Measurements from ENCODE around the gene ZSCAN31. TPM values are rescaled to one million over a fixed set of nuclear protein-coding genes. Genes with fewer than 3 reads are reported as not detected.

The ZSCAN31 gene
- total RNA-seq, 1 donor from 2014 or later: 11.3 TPM

GRCh38 chr6:28353981-28354676, 18.2 kb upstream of the ZSCAN31 start:
- Histone ChIP-seq H3K4me1 (peaks cover 50% of the 10 kb centered on the region), H3K9me3 (no peaks in the 10 kb centered on the region), H3K27ac (peak overlapping the region; percentile 89)

GRCh38 chr6:28353356-28353755, 17.4 kb upstream of the ZSCAN31 start:
- intact Hi-C loops (cut with DNase I): loop anchor here (10.0 kb wide), 1 partner anchor 229 kb away; the partner anchor contains the start of gene ZSCAN16
- peaks cover 50% of the 10 kb centered on the region for H3K4me1 ChIP-seq
- peak overlapping the region in 1 of 2 donors; percentile 29 for H3K4me3 ChIP-seq
- no peaks in the 10 kb centered on the region for H3K36me3 ChIP-seq
- no peaks in the 10 kb centered on the region for H3K27me3 ChIP-seq
- H3K27ac ChIP-seq: peak overlapping the region; percentile 89
- H3K9me3 ChIP-seq: no peaks in the 10 kb centered on the region
- DNase-seq (ENCODE audit: extremely low spot score in 2 of 2): no peak
- no peak for TF ChIP-seq CTCF (IDR thresholded peaks at IDR 0.05)
- TF ChIP-seq POLR2A (IDR thresholded peaks at IDR 0.05): no peak
- TF ChIP-seq POLR2AphosphoS5 (IDR thresholded peaks at IDR 0.05; ENCODE audit: insufficient read depth in 1 of 2, low read depth in 1 of 2): no peak

More at GRCh38 chr6:28353981-28354676, 18.2 kb upstream of the ZSCAN31 start:
- Histone ChIP-seq H3K4me3 (peak overlapping the region in 1 of 2 donors; percentile 29), H3K27me3 (no peaks in the 10 kb centered on the region), H3K36me3 (no peaks in the 10 kb centered on the region)
- intact Hi-C loops (cut with DNase I): loop anchor here (10.0 kb wide), 1 partner anchor 229 kb away; the partner anchor contains the start of gene ZSCAN16
- no peak for DNase-seq (ENCODE audit: extremely low spot score in 2 of 2)
- peak; percentile 40 to 75 for TF ChIP-seq POLR2AphosphoS5 (IDR thresholded peaks at IDR 0.05; ENCODE audit: insufficient read depth in 1 of 2, low read depth in 1 of 2)
- no peak for TF ChIP-seq POLR2A (IDR thresholded peaks at IDR 0.05)

- DNase-seq (ENCODE audit: extremely low spot score in 2 of 2): no peak
- intact Hi-C loops (cut with DNase I): loop anchor here (10.0 kb wide), 1 partner anchor 227 kb away; the partner anchor contains the start of gene ZSCAN16
- H3K4me3 ChIP-seq: peak overlapping the region; percentile 1 to 70
- H3K27ac ChIP-seq: no peak overlapping the region
- TF ChIP-seq POLR2AphosphoS5 (IDR thresholded peaks at IDR 0.05; ENCODE audit: insufficient read depth in 1 of 2, low read depth in 1 of 2) (no peak), POLR2A (IDR thresholded peaks at IDR 0.05) (no peak), CTCF (IDR thresholded peaks at IDR 0.05) (no peak)
- H3K4me1 ChIP-seq: peaks cover 45% of the 10 kb centered on the region
- H3K9me3 ChIP-seq: no peaks in the 10 kb centered on the region
- no peaks in the 10 kb centered on the region for H3K36me3 ChIP-seq
- no peaks in the 10 kb centered on the region for H3K27me3 ChIP-seq
Observed at GRCh38 chr6:28351493-28351925, 15.6 kb upstream of the ZSCAN31 start.

GRCh38 chr6:28351087-28351486, 15.1 kb upstream of the ZSCAN31 start:
- Histone ChIP-seq H3K9me3 (no peaks in the 10 kb centered on the region), H3K27me3 (no peaks in the 10 kb centered on the region), H3K4me3 (peak overlapping the region; percentile 1 to 70), H3K36me3 (no peaks in the 10 kb centered on the region), H3K4me1 (peaks cover 42% of the 10 kb centered on the region), H3K27ac (no peak overlapping the region)
- no peak for TF ChIP-seq POLR2AphosphoS5 (IDR thresholded peaks at IDR 0.05; ENCODE audit: insufficient read depth in 1 of 2, low read depth in 1 of 2)
- TF ChIP-seq CTCF (IDR thresholded peaks at IDR 0.05): no peak
- TF ChIP-seq POLR2A (IDR thresholded peaks at IDR 0.05): no peak
- no peak for DNase-seq (ENCODE audit: extremely low spot score in 2 of 2)
- intact Hi-C loops (cut with DNase I): loop anchor here (10.0 kb wide), 1 partner anchor 226 kb away; the partner anchor contains the start of gene ZSCAN16

GRCh38 chr6:28349892-28350737, 14.2 kb upstream of the ZSCAN31 start, which contains the start of gene ZKSCAN3:
Gene ZKSCAN3, plus strand, starts transcription at chr6:28349947. Its CDS starts 9,640 bp downstream, at chr6:28359587.
- intact Hi-C loops (cut with DNase I): loop anchor here (10.0 kb wide), 1 partner anchor 225 kb away; the partner anchor contains the start of gene ZSCAN16
- DNase-seq (ENCODE audit: extremely low spot score in 2 of 2): no peak

More at GRCh38 chr6:28349892-28350737, 14.2 kb upstream of the ZSCAN31 start, which contains the start of gene ZKSCAN3:
- no peaks in the 10 kb centered on the region for H3K36me3 ChIP-seq
- H3K27ac ChIP-seq: peak within 1 kb of the TSS; percentile 71
- no peaks in the 10 kb centered on the region for H3K9me3 ChIP-seq
- no peak for TF ChIP-seq POLR2A (IDR thresholded peaks at IDR 0.05)
- TF ChIP-seq POLR2AphosphoS5 (IDR thresholded peaks at IDR 0.05; ENCODE audit: insufficient read depth in 1 of 2, low read depth in 1 of 2): peak; percentile 55 to 89
- no peaks in the 10 kb centered on the region for H3K27me3 ChIP-seq
- H3K4me3 ChIP-seq: peak within 1 kb of the TSS; percentile 70 to 83
- H3K4me1 ChIP-seq: peaks cover 34% of the 10 kb centered on the region

All from vagina (tissue), 2 donors.